Upper lobe of left lung (tissue), 6 donors: ENCODE results near the gene KPRP. TPM values are rescaled to one million over a fixed set of nuclear protein-coding genes. Genes with fewer than 3 reads are reported as not detected.

Experiments used
- ATAC-seq, 2 donors: fragments of 200-7000 bp; cut with Tn5 transposase; one replicate each; pipeline ENCODE4 v1.9.1; 2022; ENCODE audit warnings: mild to moderate bottlenecking in 2 of 2, moderate library complexity in 2 of 2; ENCODE audit not compliant: low FRiP score in 2 of 2
- DNase-seq, 2 donors: peaks; one replicate each; pipeline ENCODE4 v3.0.0-alpha.2; 2019 to 2020
- H3K27ac ChIP-seq, 4 donors: fragments of 200-600 bp; sonication (generic); one replicate each; pipeline ENCODE4 v1.5.1; 2016 to 2019
- H3K27me3 ChIP-seq, 4 donors: fragments of 200-600 bp; sonication (generic); one replicate each; pipeline ENCODE4 v1.5.1; 2017 to 2019
- H3K36me3 ChIP-seq, 4 donors: fragments of 200-600 bp; sonication (generic); one replicate each; pipeline ENCODE4 v1.5.1; 2016 to 2019
- H3K4me1 ChIP-seq, 4 donors: fragments of 200-600 bp; sonication (generic); one replicate each; pipeline ENCODE4 v1.5.1; 2018 to 2019
- H3K4me3 ChIP-seq, 4 donors: fragments of 200-600 bp; sonication (generic); one replicate each; pipeline ENCODE4 v1.5.1; 2017 to 2019; ENCODE audit warnings: mild to moderate bottlenecking in 2 of 4, moderate library complexity in 1 of 4
- H3K9me3 ChIP-seq, 4 donors: fragments of 200-600 bp; sonication (generic); one replicate each; pipeline ENCODE4 v1.5.1; 2018 to 2019
- CTCF ChIP-seq, 6 experiments: fragments of 450-650 bp in 4 of 6; fragments of 200-600 bp in 2 of 6; sonication (generic) in 2 of 6; IDR thresholded peaks; one replicate each; pipeline ENCODE4 v1.5.1; 2016 to 2019; ENCODE audit warnings: antibody characterized with exemption in 6 of 6
- EP300 ChIP-seq, 4 donors: sonication (generic); formaldehyde crosslinking; IDR thresholded peaks; one replicate each; pipeline ENCODE4 v1.5.1; 2017; ENCODE audit warnings: antibody characterized with exemption in 4 of 4, control low read depth in 2 of 4
- POLR2A ChIP-seq, 4 donors: fragments of 450-650 bp; IDR thresholded peaks; one replicate each; pipeline ENCODE4 v1.5.1; 2016 to 2017; ENCODE audit warnings: antibody characterized with exemption in 4 of 4, mild to moderate bottlenecking in 2 of 4
- POLR2AphosphoS5 ChIP-seq, 2 donors: sonication (generic); formaldehyde crosslinking; IDR thresholded peaks; one replicate each; pipeline ENCODE4 v1.5.1; 2017; ENCODE audit warnings: antibody characterized with exemption in 2 of 2
- WGBS, 2 donors: methylation state at CpG; one replicate each; pipeline ENCODE4 v1.1.5; 2017 to 2018; 5-methylcytosine and 5-hydroxymethylcytosine counted together
- total RNA-seq, 6 donors: library from RNA; depleted of rRNA in 4 of 6; stranded (reverse); fragments of >200 nt in 4 of 6; gene quantifications; one replicate each; pipeline versions ENCODE4 v1.1.0 to v1.2.1, GENCODE V29; 2016 to 2021
- donor health status: DM: no; HTN: no; CAD: no; lungs with moderate emphysema.
- donor health status: DM: no; HTN: yes; CAD: no; lungs with severe emphysema.

The KPRP gene
- total RNA-seq, 6 donors from 2014 or later = not detected

GRCh38 chr1:152735648-152736047 is 22.2 kb upstream of the KPRP start:
- Histone ChIP-seq H3K4me3 (no peak overlapping the region), H3K27ac (no peak overlapping the region), H3K9me3 (no peaks in the 10 kb centered on the region), H3K27me3 (no peaks in the 10 kb centered on the region), H3K36me3 (no peaks in the 10 kb centered on the region), H3K4me1 (no peaks in the 10 kb centered on the region)
- ATAC-seq (no peak), DNase-seq (no peak)
- 18 to 26% methylated on average over 1 of the region's 1 CpG for WGBS, 2 donors
- TF ChIP-seq POLR2AphosphoS5 (IDR thresholded peaks at IDR 0.05) (no peak), POLR2A (IDR thresholded peaks at IDR 0.05) (no peak), EP300 (IDR thresholded peaks at IDR 0.05) (no peak), CTCF (IDR thresholded peaks at IDR 0.05) (no peak)

- Histone ChIP-seq H3K27ac (no peak overlapping the region), H3K36me3 (no peaks in the 10 kb centered on the region), H3K9me3 (no peaks in the 10 kb centered on the region), H3K27me3 (no peaks in the 10 kb centered on the region), H3K4me3 (no peak overlapping the region), H3K4me1 (no peaks in the 10 kb centered on the region)
- ATAC-seq (no peak), DNase-seq (no peak)
- WGBS, 2 donors = 74 to 79% methylated on average over 4 to 5 of the region's 5 CpGs
- TF ChIP-seq CTCF (IDR thresholded peaks at IDR 0.05) = no peak
- TF ChIP-seq POLR2AphosphoS5 (IDR thresholded peaks at IDR 0.05) = no peak
- TF ChIP-seq EP300 (IDR thresholded peaks at IDR 0.05) = no peak
- no peak for TF ChIP-seq POLR2A (IDR thresholded peaks at IDR 0.05)
These were observed 19.8 kb upstream of the KPRP start for GRCh38 chr1:152737997-152738396.

- no peak overlapping the region for H3K27ac ChIP-seq
- no peak for TF ChIP-seq POLR2A (IDR thresholded peaks at IDR 0.05)
- no peaks in the 10 kb centered on the region for H3K4me1 ChIP-seq
- WGBS, 2 donors = 85 to 86% methylated on average over 3 of the region's 3 CpGs
- DNase-seq = no peak
- ATAC-seq = no peak
- no peaks in the 10 kb centered on the region for H3K9me3 ChIP-seq
- H3K4me3 ChIP-seq = no peak overlapping the region
- H3K36me3 ChIP-seq = no peaks in the 10 kb centered on the region
- no peaks in the 10 kb centered on the region for H3K27me3 ChIP-seq
These were observed 18.0 kb upstream of the KPRP start for GRCh38 chr1:152739841-152740240.

GRCh38 chr1:152741656-152742055 is 16.2 kb upstream of the KPRP start:
- DNase-seq (no peak), ATAC-seq (no peak)
- no peaks in the 10 kb centered on the region for H3K9me3 ChIP-seq
- H3K4me1 ChIP-seq = no peaks in the 10 kb centered on the region
- TF ChIP-seq EP300 (IDR thresholded peaks at IDR 0.05) = no peak
- no peak for TF ChIP-seq CTCF (IDR thresholded peaks at IDR 0.05)
- no peaks in the 10 kb centered on the region for H3K36me3 ChIP-seq
- H3K27ac ChIP-seq = no peak overlapping the region
- no peak overlapping the region for H3K4me3 ChIP-seq
- H3K27me3 ChIP-seq = no peaks in the 10 kb centered on the region

- H3K4me1 ChIP-seq = no peaks in the 10 kb centered on the region
- DNase-seq = no peak
- TF ChIP-seq POLR2A (IDR thresholded peaks at IDR 0.05) (no peak), POLR2AphosphoS5 (IDR thresholded peaks at IDR 0.05) (no peak), EP300 (IDR thresholded peaks at IDR 0.05) (no peak), CTCF (IDR thresholded peaks at IDR 0.05) (no peak)
- H3K36me3 ChIP-seq = no peaks in the 10 kb centered on the region
- 46 to 63% methylated on average over 2 of the region's 2 CpGs for WGBS, 2 donors
- ATAC-seq = no peak
- no peak overlapping the region for H3K27ac ChIP-seq
- H3K9me3 ChIP-seq = no peaks in the 10 kb centered on the region
- H3K4me3 ChIP-seq = no peak overlapping the region
- no peaks in the 10 kb centered on the region for H3K27me3 ChIP-seq
These were observed 14.3 kb upstream of the KPRP start for GRCh38 chr1:152743371-152744145.
